H1 (cell line): ENCODE data around the gene WDR90. TPM values are rescaled to one million over a fixed set of nuclear protein-coding genes. Genes with fewer than 3 reads are reported as not detected.

ENCODE experiments used
- ASH2L ChIP-seq: fragments of 200-600, 300-600 bp; sonication (generic); IDR thresholded peaks from one replicate; pipeline ENCODE4 v1.7.1; 2017; ENCODE audit warnings: low read length
- BCL11A ChIP-seq, 2 experiments: IDR thresholded peaks; one replicate each; pipeline ENCODE4 v1.6.1; 2011; ENCODE audit warnings: low read depth in 2 of 2, low read length in 2 of 2, mild to moderate bottlenecking in 2 of 2
- HDAC6 ChIP-seq: IDR thresholded peaks from one replicate; pipeline ENCODE4 v1.7.1; 2012; ENCODE audit warnings: low read depth, mild to moderate bottlenecking, inconsistent platforms, low read length, moderate library complexity
- KDM1A ChIP-seq: fragments of 200-600, 300-600 bp; sonication (generic); IDR thresholded peaks from 2 replicates; pipeline ENCODE4 v1.7.1; 2016; ENCODE audit warnings: mild to moderate bottlenecking, low read length, borderline replicate concordance
- MAFK ChIP-seq: IDR thresholded peaks from 2 replicates; pipeline ENCODE4 v1.6.1; 2012; ENCODE audit warnings: low read depth, mild to moderate bottlenecking, improper control_type of control experiment, low read length
- MAX ChIP-seq: IDR thresholded peaks from 2 replicates; pipeline ENCODE4 v1.6.1; 2012; ENCODE audit warnings: inconsistent platforms
- NANOG ChIP-seq: IDR thresholded peaks from 2 replicates; pipeline ENCODE4 v1.6.1; 2011; ENCODE audit warnings: low read length, low read depth, mild to moderate bottlenecking, inconsistent platforms; ENCODE audit not compliant: insufficient read depth, poor library complexity, severe bottlenecking
- POLR2AphosphoS5 ChIP-seq: IDR thresholded peaks from 2 replicates; pipeline ENCODE4 v1.6.1; 2011; ENCODE audit warnings: low read depth, low read length
- POU5F1 ChIP-seq: IDR thresholded peaks from 2 replicates; pipeline ENCODE4 v1.6.1; 2011; ENCODE audit warnings: low read depth, mild to moderate bottlenecking, low read length, moderate library complexity
- RFX5 ChIP-seq: IDR thresholded peaks from 2 replicates; pipeline ENCODE4 v1.6.1; 2011; ENCODE audit warnings: low read depth, low read length, improper control_type of control experiment, borderline replicate concordance
- SIN3A ChIP-seq, 2 experiments: IDR thresholded peaks in 1 of 2; conservative IDR thresholded peaks in 1 of 2; 2 replicates each; pipeline ENCODE4 v1.6.1; 2011 to 2012; ENCODE audit warnings: low read length in 2 of 2, improper control_type of control experiment in 1 of 2, low read depth in 1 of 2, mild to moderate bottlenecking in 1 of 2
- SP1 ChIP-seq: IDR thresholded peaks from 2 replicates; pipeline ENCODE4 v1.6.1; 2011; ENCODE audit warnings: low read depth, low read length
- SP2 ChIP-seq: IDR thresholded peaks from 2 replicates; pipeline ENCODE4 v1.6.1; 2012; ENCODE audit warnings: mild to moderate bottlenecking, low read length, inconsistent platforms
- YY1 ChIP-seq: IDR thresholded peaks from 2 replicates; pipeline ENCODE4 v1.6.1; 2011; ENCODE audit warnings: low read depth, mild to moderate bottlenecking, low read length
- ZNF274 ChIP-seq: IDR thresholded peaks from 2 replicates; pipeline ENCODE4 v1.7.0; 2012; ENCODE audit warnings: low read length, borderline replicate concordance; ENCODE audit errors: extremely low read depth
- polyA plus RNA-seq, 7 experiments: library from polyadenylated mRNA; depleted of rRNA in 3 of 7; stranded (reverse) in 5 of 7; unstranded in 2 of 7; fragments of >200 nt in 5 of 7; fragments of 200-250 nt in 2 of 7; gene quantifications; 1 replicate in 5 of 7; 2 replicates in 1 of 7; 4 replicates in 1 of 7; pipeline versions ENCODE4 v1.2.1 to v1.2.3, GENCODE V29; 2011 to 2013; ENCODE audit warnings: missing spikeins in 2 of 7, mixed read lengths in 2 of 7
- total RNA-seq: library from RNA; stranded (reverse); fragmentation: NEBNext Ultra II Directional; extraction: Animal tissue kit (Norgen Biotek cat#: 25700); gene quantifications from 2 replicates; pipeline ENCODE4 v1.2.1, GENCODE V29; 2021

The WDR90 gene
- total and polyA plus RNA-seq, 2 of the 8 experiments (the other 6 are each of a cell fraction or from before 2014, with no cell fraction given) = 24.0 to 47.2 TPM

- TF ChIP-seq NANOG (no peak), SIN3A (conservative IDR thresholded peaks at IDR 0.05 in 1 of 2, IDR thresholded peaks at IDR 0.05 in 1 of 2; ENCODE audit: low read depth in 1 of 2, low read length in 2 of 2) (0 out of 4 replicates have a peak, but pooled peaks of 1 of the 2 experiments have one; percentile 3), SP1 (no peak), MAFK (no peak), POLR2AphosphoS5 (no peak), RFX5 (no peak), BCL11A (IDR thresholded peaks at IDR 0.05; ENCODE audit: low read depth in 2 of 2, low read length in 2 of 2) (no peak), HDAC6 (no peak), ASH2L (peak; percentile 3), ZNF274 (no peak), KDM1A (no peak), MAX (no peak), YY1 (no peak), POU5F1 (no peak), SP2 (no peak)
- TF ChIP-seq, all 59 proteins: peak for 3
Observed at GRCh38 chr16:680625-680945, 31.4 kb downstream of the WDR90 start (continued).
